ENCODE results near the gene PALLD.

DNA sequence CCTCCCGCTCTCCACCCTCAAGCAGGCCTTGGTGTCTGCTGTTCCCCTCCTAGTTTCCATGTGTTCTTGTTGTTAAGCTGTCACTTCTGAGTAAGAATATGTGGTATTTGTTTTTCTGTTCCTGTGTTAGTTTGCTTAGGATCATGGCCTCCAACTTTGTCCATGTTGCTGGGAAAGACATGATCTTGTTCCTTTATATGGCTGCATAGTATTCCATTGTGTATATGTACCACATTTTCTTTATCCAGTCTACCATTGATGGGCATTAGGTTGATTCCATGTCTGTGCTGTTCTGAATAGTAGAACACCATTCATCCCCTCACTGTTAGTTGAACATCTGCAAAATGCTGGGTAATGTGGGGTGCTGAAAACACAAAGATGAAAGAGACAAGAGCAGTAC lies 222.9 kb downstream of the PALLD start:
- TF ChIP-seq POLR2A (IDR thresholded peaks at IDR 0.05) (no peak), POLR2AphosphoS5 (IDR thresholded peaks at IDR 0.05) (no peak)

Data from suprapubic skin (tissue), 4 donors.